ENCODE results near the gene KAZN. TPM values are rescaled to one million over a fixed set of nuclear protein-coding genes. Genes with fewer than 3 reads are reported as not detected.

KAZN gene
- total and polyA plus RNA-seq, 9 donors, result 10.1 to 56.4 (median 27.9) TPM

GRCh38 chr1:14923727-14924452, 325.4 kb downstream of the KAZN start:
- Histone ChIP-seq H3K4me3 (peak overlapping the region; percentile 67), H3K27me3 (no peaks in the 10 kb centered on the region), H3K4me1 (ENCODE audit: insufficient read depth) (peaks cover 19% of the 10 kb centered on the region), H3K36me3 (no peaks in the 10 kb centered on the region), H3K27ac (peak overlapping the region; percentile 64 to 94), H3K9me3 (no peaks in the 10 kb centered on the region)
- TF ChIP-seq, protein P1, sequence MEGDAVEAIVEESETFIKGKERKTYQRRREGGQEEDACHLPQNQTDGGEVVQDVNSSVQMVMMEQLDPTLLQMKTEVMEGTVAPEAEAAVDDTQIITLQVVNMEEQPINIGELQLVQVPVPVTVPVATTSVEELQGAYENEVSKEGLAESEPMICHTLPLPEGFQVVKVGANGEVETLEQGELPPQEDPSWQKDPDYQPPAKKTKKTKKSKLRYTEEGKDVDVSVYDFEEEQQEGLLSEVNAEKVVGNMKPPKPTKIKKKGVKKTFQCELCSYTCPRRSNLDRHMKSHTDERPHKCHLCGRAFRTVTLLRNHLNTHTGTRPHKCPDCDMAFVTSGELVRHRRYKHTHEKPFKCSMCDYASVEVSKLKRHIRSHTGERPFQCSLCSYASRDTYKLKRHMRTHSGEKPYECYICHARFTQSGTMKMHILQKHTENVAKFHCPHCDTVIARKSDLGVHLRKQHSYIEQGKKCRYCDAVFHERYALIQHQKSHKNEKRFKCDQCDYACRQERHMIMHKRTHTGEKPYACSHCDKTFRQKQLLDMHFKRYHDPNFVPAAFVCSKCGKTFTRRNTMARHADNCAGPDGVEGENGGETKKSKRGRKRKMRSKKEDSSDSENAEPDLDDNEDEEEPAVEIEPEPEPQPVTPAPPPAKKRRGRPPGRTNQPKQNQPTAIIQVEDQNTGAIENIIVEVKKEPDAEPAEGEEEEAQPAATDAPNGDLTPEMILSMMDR (IDR thresholded peaks at IDR 0.05), result no peak
- TF ChIP-seq POLR2A (IDR thresholded peaks at IDR 0.05), result no peak
- no peak for TF ChIP-seq EP300 (IDR thresholded peaks at IDR 0.05)
- WGBS, 3 donors, result 2 to 13% (median 4%) methylated on average over 27 to 100 of the region's 101 CpGs
- peak; percentile 79 to 88 (median 80) for DNase-seq
- intact Hi-C loops (cut with DNase I), result loop anchor here in 2 of 4 donors (2.0 to 10.0 kb wide), 3 partner anchors 101 to 351 kb away; no protein-coding TSS in a partner anchor

DNA sequence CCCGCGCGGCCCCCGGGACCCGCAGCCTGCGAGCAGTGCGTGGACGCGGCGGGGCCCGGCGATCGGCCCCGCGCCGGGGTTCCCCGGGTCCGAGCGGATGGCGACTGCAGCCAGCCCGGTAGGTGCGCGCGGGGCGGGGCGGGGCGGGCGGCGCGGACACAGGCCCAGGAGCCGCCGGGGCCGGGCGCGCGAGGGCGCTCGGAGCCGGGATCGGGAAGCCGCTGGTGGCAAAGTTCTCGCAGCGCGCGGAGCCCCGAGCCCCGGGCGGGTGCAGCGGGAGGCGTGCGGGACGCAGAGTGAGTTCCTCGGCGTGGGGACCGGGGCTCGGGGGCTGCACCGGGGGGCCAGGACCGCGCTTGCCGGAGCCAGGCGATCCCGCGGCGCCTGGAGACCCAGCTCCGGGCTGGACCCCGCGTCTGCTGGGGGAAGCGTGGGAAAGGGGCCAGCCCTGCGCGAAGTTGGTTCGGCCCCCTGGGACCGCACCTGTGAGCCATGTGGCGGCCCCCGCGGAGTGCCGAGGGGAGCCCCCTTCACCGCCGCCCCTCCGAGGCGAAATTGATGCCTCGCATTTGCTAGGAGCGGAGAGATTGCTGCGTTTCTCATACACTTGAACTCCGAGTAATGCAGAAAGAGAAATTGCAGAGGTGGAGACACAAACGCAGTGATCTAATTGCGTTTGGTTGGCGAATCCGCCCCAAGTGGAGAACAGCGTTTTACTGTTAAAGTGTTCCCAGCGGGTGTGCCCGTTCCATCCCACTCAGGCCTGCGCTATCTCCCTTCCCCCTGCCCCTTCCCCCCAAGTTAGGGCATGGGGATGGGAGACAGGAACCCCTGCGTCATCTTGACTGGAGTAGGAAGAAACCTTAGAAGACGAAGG, 326.2 kb downstream of the KAZN start:
- H3K9me3 ChIP-seq, result no peaks in the 10 kb centered on the region
- TF ChIP-seq EP300 (IDR thresholded peaks at IDR 0.05), result no peak
- TF ChIP-seq, protein P1 (IDR thresholded peaks at IDR 0.05), result no peak
- TF ChIP-seq POLR2A (IDR thresholded peaks at IDR 0.05), result no peak
- H3K4me1 ChIP-seq (ENCODE audit: insufficient read depth), result peaks cover 25% of the 10 kb centered on the region
- WGBS, 3 donors, result 1 to 2% (median 1%) methylated on average over 53 to 94 of the region's 94 CpGs
- H3K4me3 ChIP-seq, result peak overlapping the region; percentile 67
- DNase-seq, result peak; percentile 56 to 81 (median 72)
- no peaks in the 10 kb centered on the region for H3K36me3 ChIP-seq
- intact Hi-C loops (cut with DNase I), result loop anchor here in 2 of 4 donors (2.0 to 10.0 kb wide), 3 partner anchors 100 to 350 kb away; no protein-coding TSS in a partner anchor
- H3K27me3 ChIP-seq, result no peaks in the 10 kb centered on the region
- peak overlapping the region; percentile 77 to 94 for H3K27ac ChIP-seq

- no peak for DNase-seq
- intact Hi-C loops (cut with DNase I), result loop anchor here in 3 of 4 donors (2.0 to 10.0 kb wide), 4 partner anchors 99 to 349 kb away; no protein-coding TSS in a partner anchor
- Histone ChIP-seq H3K36me3 (no peaks in the 10 kb centered on the region), H3K9me3 (no peaks in the 10 kb centered on the region), H3K4me1 (ENCODE audit: insufficient read depth) (peaks cover 32% of the 10 kb centered on the region), H3K27ac (peak overlapping the region; percentile 77 to 94), H3K4me3 (peak overlapping the region; percentile 67), H3K27me3 (no peaks in the 10 kb centered on the region)
- TF ChIP-seq, protein P1 (IDR thresholded peaks at IDR 0.05), result no peak
- no peak for TF ChIP-seq EP300 (IDR thresholded peaks at IDR 0.05)
- no peak for TF ChIP-seq POLR2A (IDR thresholded peaks at IDR 0.05)
- 23 to 31% (median 25%) methylated on average over 12 of the region's 12 CpGs for WGBS, 3 donors
Observed at GRCh38 chr1:14925336-14926136, 327.1 kb downstream of the KAZN start.

- no peaks in the 10 kb centered on the region for H3K9me3 ChIP-seq
- no peaks in the 10 kb centered on the region for H3K27me3 ChIP-seq
- peaks cover 37% of the 10 kb centered on the region for H3K4me1 ChIP-seq (ENCODE audit: insufficient read depth)
- TF ChIP-seq, protein P1 (IDR thresholded peaks at IDR 0.05), result no peak
- TF ChIP-seq EP300 (IDR thresholded peaks at IDR 0.05) (no peak), POLR2A (IDR thresholded peaks at IDR 0.05) (no peak)
- WGBS, 3 donors, result 16 to 41% (median 25%) methylated on average over 3 of the region's 3 CpGs
- H3K36me3 ChIP-seq, result no peaks in the 10 kb centered on the region
- no peak overlapping the region for H3K27ac ChIP-seq
- no peak for DNase-seq
- intact Hi-C loops (cut with DNase I), result loop anchor here in 3 of 4 donors (2.0 to 10.0 kb wide), 3 partner anchors 99 to 349 kb away; no protein-coding TSS in a partner anchor
- no peak overlapping the region for H3K4me3 ChIP-seq
Observed at GRCh38 chr1:14926229-14926628, 327.7 kb downstream of the KAZN start.
